Mucosa of gallbladder (tissue), 1 donor: ENCODE measurements around the gene GNG12. TPM values are rescaled to one million over a fixed set of nuclear protein-coding genes. Genes with fewer than 3 reads are reported as not detected.

Experiments
- DNase-seq: peaks from one replicate; pipeline ENCODE4 v3.0.0-alpha.2; 2020; ENCODE audit warnings: low spot score
- total RNA-seq: library from RNA; stranded (reverse); gene quantifications from one replicate; pipeline ENCODE4 v1.2.1, GENCODE V29; 2021
- donor health status: DM: no; HTN: no; CAD: no.

Gene GNG12
- total RNA-seq, 1 donor from 2014 or later, result 89.9 TPM

DNA sequence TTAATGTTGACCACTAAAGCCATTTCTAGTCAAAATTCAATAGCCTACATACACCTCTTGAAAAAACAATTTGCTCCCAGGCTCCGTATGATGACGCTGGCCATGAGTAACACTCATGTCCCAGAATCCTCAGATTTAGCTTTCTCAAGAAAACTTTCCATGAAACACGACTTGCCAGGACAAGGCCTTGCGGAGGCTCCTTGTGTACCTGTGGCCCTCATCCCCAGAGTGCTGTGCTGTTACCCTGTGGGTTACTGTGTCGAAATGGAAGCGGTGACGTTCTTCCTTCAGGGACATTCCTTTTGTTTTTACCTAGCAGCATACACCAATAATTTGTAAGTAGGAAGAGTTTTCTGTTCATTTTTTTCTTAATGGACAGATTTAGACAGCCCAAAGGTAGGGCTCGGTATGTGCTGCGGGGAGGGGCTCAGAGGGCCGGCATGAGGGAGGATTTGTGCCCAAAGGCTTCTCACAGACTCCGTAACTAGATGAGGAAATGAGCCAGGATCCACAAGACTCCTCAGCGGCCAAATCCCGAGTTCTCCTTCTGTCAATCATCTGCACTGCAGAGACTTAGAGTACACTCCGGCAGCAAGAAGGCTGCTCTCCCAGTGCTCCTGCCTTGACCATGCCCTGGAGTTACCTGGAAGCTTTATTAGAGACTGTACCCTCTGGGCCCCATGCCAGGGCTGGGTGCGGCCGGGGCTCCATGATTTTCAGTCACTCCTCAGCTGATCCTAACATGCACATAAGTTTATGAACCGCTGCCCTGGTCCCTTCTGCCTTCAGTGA is 17.8 kb downstream of the GNG12 start:
- peak; percentile 52 for DNase-seq

DNA sequence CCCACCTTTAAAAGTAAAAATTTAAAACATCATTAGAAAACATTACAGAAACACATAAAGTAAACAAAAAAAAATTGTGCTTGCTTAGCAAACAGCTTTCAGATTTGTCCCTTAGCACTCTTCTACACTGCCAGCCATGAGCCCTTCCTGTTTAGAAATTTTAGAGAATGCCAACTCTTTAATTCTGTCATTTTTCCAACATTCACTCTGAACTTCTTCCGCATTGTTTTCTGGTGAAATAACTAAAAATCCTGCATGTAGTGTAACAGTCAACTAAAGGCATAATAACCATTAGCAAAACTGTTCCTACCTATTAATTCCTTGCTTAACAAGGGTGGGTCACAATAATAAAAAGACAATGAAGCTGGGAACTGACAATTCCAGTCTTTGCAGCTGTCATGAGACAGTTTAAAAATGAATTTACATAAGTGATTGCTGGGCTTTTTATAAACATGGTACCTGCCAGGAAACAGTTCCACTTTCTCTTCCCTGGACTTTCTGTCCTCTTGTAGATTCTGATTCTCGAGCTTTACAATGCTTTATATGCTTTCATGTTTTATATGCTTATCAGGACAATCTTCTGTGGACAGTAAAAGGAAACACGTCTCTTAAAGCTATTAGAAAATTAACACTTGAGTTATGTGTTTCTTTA is 19.0 kb downstream of the GNG12 start:
- DNase-seq, result no peak

DNA sequence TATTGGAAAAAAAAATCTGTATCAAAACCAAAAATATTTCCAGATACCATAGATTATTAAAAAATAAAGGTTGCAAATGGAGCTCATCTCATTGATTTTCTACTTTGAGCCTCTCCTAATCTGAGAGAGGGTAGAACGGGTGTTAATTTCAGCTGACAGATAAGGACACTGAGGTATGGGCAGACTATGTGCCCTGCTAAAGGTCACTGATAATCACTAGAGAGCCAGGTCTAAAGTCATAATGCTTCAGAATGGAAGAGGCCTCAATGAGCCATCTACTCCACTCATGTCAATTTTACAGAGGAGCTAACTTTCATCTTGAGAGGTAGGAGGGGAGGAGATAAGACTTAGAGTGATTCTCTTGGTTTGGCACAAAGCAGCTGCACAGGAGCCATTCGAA is 21.0 kb downstream of the GNG12 start:
- no peak for DNase-seq

DNA sequence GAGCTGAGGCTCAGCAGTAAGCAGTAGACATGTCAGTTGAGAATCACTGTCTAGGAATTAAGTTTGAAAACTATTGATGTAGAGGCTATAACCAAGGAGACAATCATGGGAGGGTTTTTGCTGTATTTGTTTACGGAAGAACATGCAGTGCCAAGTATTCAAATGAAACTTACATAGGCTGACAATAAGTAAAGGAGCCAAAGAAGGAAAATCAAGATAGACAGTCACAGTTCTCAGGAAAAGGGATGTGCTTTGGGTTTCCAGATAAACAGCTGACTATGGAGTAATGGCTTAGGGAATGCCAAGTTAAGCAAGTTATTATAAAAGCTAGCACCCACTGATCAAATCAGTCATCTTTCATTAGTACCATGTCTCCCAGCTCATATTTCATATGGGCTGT is 21.5 kb downstream of the GNG12 start:
- DNase-seq, result no peak

DNA sequence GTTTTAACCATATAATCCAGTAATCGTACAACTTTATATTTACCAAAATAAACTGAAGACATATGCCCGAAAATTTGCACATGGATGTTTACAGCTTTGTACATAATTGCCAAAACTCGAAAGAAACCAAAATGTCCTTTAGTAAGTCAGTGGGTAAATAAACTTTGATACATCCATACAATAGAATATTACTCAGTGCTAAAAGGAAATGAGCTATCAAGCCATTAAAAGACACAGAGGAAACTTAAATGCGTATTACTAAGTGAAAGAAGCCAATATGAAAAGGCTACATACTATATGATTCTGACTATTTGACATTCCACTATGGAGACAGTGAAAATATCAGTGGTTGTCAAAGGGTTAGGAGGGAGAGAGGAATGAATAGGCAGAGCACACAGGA is 23.4 kb downstream of the GNG12 start:
- DNase-seq, result no peak

DNA sequence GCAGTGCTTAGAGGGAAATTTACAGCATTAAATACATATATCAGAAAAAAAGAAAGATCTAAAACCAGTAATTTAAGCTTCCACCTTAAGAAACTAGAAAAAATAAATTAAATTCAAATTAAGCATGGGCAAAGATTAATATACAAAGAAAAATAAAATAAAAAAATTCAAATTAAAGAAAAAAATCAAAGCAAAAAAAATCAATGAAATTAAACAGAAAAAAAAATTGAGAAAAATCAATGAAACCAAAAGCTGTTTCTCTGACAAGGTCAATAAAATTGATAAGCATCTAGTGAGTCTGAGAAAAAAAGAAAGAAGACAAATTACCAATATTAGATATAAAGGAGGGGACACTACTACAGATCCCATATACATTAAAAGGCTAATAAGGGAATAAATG is 26.0 kb downstream of the GNG12 start:
- DNase-seq, result no peak

DNA sequence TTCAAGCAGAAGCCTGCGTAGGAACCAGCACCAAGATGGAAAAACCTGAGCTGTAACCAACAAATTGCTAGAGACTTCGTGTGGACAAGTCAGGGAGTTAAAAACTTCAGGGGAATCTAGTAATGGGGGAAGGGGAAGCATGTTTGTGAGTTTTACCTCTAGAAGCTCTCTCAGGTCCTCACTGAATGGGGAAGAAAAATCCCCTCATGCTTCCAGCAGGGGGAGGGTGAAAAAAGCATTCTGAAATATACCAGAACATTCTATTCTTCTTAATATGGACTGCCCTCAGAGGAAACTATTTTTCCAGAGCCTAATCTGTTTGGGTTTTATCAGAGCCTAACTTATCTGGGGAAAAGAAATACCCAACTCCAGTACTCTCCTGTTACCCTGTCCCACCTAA is 28.6 kb downstream of the GNG12 start:
- DNase-seq, result no peak

DNA sequence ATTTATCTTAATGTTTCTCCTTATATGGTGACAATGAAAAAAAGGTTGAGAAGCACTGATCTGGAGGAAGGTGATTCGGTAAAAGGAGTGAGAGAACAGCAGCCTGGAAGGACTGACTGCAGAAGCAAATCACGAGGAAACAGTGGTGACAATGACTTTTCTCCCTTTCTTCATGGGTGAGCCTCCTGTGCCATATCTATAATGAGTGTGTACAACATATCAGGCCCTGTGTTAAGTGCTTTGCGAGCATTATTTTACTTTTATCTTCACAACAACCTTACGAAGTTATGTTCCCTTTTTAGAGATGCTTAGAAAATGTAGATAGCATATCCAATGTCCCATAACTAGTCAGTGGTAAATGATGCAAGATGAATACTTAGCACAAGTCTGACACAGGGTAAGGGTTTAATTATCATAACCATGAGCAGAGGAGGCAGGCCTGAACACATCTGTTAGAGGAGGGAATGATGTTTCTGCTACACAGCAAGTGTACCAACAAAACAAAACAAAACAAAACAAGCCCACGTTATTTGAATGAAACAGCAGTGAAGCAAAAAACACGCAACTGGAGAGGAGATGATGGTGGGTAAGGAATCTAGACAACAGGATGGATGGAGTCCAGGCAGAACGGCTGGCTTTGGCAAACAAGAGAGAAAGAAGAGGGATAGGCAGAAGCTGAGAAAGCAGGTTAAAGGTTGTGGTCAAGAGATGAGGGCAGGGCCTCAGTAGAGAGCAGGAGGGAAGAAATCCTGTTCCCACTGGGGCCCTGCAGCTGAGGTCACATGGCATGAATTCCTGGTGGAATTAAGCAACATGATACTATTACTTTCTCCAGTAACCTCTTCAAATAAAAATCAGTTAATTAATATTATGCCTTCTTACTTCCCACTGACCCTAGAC is 29.6 kb downstream of the GNG12 start:
- no peak for DNase-seq

DNA sequence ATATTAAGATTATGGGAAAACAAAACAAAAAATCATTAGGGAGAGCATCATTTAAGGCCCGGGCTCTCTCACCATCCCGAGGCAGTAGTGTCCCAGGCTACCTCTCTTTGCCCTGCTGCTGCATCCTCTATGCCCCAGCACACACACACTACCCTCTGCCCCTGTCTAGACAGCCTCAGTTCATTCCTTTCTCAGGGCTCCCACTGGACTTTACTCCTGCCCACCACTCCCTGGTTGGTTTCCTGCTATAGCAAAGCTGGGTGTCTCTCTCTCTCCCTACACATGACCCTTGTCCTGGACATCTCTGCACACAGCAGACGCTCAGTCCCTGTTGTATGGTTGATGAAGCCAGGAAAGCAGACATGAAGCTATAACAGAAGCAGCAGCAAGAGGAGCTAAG is 30.7 kb downstream of the GNG12 start:
- DNase-seq, result no peak

DNA sequence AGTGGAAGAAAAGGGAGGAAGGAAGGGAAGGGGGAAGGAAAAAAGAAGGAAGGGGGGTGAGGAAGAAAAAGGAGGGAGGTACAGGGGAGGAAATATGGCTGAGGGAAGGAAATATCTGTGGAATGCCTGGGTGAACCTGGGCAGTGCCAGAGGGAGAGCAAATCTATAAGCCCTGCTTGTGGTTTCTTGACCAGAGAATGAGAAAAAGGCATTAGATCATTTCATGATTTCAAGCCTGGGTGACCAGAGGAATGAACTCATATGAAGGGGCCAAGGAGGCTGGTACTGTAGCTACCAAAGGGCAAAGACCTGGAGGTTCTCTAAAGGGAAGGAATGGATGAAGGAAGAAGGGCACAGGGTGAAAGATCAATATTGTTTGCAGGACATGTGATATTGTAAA is 31.4 kb downstream of the GNG12 start:
- no peak for DNase-seq

DNA sequence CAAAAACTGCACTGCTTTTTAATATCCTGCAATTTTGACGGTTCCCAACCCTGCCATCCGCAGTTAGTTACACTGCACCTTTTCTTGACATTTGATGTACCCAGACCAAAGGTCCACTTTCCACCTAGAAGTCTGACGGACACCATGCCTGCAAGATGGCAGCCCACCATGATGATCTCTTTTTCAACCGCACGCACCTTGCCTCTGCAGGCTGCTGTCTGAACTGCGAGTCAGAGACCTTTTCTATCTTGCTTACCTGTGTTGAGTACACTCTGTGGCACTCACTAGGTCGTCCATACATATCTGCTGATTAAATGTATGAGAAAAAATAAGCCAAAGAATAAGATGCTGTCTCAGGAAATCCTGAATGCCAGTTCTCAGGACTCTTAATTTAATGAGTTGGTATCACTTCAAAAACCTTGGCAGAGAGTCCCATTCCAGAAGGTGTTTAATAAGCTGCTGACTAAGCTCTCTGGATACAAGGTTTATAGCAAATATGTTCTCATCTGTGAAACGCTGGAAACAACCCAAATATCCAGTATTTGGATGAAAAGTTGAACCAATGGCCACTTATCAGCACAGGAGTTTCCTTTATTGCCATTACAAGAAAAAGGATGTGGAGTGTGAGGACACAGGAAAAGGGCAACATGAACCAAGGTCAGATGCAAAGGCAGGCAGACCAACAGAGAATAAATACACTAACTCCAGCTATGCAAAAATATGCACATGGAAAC is 37.9 kb downstream of the GNG12 start:
- DNase-seq, result no peak

DNA sequence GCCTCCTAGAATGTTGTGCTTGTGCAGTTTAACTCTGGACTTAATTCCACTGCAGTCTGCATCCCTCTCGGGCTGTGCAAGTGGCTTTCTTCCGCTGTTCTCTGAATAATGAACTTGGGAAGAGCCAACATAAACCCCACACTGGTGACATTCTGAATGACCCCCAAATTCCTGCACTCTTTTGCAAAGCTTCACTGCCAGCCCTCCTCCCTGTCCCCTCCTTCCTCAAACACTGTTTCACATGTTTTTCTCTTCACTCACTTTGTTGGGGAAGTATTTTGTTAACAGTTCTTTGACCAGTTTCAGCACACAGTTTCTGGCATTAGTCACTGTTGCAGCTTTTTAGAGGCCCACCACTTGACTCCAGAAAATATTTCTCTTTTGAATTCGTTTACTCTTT is 39.7 kb downstream of the GNG12 start:
- no peak for DNase-seq

DNA sequence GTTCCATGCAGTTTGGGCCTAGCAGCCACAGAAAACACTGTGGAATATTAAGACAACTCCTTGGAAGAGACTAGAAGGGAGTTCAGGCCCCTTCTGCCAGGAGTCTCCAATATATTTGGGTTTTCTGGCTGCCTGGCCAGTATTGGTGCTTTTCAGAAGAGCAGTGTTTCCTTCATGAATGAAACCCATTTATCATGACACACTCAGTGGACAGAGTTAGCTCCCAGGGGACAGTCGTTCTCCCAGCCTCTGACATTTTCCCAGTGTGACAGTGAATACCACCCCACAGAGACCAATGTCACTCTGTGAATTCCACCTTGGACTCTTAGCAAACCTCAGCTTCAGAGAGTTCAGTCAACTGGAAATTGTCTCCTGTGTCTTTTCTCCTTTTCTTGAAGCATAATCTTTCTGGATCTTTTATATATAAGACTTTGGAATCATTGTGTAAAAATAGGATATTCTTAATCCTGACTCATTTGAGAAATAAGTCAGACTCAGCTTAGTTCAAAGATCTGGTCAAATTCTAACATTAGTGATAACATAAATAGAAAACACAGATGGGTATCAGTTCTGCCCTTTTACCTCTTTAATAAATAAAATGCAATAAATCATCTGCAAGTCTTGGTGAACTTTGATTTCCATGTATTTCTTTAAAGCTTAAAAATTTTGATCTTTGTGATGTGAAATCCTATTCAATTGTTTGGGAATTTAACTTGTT is 40.4 kb downstream of the GNG12 start:
- no peak for DNase-seq

DNA sequence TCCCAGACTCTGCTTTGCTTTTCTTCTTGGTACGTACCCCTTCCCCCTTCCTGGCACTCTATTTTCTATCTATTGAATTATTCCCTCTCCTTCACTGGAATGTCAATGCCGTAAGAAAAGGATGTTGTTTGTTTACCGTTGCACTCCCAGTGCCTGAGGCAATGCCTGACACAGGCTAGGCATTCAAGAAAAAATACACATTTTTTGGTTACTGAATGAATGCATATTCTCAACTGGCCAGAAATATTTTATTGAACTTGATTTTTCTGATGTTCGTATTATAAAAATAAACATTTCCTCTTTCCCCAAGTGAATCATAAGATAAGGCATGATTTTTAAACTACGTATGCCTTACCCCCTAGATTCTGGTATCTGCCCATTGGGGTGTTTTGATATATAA is 41.2 kb downstream of the GNG12 start:
- DNase-seq, result no peak

DNA sequence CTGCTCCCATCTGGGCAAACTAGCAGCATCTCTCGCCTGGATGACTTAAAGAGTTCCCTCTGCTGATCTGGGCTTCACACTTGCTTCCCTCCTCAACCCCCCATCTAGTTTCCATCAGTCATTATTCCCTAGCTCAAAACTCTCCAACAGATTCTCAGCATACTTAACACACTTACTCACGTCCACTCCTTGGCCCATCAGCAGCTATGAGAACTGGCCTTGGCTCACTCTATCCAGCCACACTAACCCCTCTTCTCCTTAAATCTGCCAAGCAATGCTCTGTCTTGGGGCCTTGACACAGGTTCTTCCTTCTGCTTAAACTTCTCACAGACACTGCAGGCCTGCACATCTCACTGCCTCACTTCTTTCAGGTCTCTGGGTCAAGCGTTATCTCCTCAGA is 41.6 kb downstream of the GNG12 start:
- DNase-seq, result no peak

DNA sequence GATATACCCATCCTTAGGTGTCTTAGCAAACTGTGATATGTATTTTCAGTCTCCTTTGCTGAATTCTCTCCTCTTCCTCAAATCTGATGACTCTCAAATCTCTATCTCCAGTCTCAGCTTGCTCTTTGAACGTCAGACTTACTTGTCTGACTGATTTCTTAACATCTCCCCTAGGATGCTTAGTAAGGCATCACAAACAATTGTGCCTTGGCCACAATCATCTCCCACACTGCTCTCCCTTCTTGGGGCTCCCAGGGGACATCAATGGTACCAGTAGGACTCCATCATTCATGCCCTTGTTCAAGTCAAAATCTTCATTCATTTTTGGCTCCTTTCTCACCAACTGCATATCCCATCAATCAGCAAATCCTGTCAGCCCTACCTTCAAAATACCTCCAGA is 42.0 kb downstream of the GNG12 start:
- no peak for DNase-seq

DNA sequence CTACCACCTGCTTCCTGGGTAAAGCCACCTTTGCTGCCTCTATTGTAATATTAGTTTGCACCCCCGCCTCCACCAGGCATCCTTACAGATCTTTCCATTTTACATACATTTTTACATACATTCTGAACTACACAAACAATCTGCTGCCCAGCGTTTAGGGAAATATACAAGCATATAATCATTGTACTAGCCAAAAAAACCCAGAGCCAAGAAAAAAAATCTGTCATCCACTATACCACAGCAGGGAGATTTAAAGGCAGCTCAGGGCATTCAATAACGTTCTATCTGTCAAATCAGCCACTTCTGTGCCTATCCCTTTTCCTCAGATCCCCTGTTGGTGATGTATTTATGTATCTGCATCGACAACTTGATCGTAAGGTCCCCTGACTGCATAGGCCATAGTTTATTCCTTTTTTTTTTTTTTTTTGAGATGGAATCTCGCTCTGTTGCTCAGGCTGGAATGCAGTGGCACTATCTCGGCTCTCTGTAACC is 43.0 kb downstream of the GNG12 start:
- no peak for DNase-seq

DNA sequence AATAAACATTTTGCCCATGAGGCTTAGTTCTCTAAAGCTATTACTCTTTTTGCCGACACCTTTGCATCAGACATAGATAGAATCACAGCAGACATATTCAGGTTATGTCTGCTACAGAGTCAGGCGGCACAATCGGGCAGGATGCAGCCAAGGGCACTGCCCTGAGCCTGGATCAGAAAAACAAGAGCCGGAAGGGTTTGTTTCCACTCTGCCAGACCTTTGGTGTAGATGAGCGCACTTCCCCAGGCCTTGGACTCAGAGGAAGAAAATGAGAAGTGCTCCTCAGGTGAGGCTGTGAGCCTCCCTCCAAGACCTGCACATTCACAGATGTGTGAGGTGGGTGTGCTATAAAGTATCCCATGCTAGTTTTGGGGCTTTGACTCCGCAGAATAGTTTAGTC is 43.7 kb downstream of the GNG12 start:
- DNase-seq, result no peak

DNA sequence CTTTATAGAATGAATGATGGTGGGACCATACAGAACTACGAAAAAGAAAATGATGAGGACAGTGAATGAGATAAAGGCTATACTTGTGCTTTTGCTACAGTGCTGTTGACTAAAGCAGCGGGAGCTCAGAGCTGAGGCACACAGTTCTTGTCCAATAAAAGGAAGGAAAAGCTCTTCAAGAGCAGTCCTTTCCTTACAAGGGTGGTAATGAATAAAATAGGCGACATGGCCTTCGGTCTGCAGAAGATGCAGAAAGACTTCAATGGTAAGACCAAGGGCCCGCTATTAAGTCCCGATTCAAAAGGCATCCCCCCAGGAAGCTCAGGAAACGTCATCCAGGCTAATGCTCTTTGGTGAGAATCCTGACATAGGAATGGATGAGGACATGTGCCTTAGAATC is 44.4 kb downstream of the GNG12 start:
- no peak for DNase-seq

DNA sequence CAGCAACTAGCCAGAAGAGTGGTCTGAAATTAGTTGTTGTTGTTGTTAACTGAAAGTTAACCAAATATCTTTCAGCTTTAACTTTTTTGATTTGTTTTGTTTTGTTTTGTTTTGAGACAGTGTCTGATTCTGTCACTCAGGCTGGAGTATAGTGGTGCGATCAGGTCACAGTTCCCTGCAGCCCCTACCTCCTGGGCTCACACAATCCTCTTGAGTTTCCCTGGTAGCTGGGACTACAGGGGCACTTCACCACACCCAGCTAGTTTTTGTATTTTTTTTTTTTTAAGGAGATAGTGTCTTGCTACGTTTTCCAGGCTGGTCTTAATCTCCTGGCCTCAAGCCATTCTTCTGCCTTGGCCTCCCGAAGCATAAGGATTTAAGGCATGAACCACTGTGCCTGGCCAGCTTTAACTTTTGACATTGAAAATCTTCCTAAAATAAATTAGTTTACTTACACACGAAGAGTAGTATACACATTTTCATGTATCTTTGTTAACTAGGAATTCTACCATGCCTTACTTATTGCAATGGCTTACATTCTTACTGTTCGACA is 45.0 kb downstream of the GNG12 start:
- DNase-seq, result no peak

DNA sequence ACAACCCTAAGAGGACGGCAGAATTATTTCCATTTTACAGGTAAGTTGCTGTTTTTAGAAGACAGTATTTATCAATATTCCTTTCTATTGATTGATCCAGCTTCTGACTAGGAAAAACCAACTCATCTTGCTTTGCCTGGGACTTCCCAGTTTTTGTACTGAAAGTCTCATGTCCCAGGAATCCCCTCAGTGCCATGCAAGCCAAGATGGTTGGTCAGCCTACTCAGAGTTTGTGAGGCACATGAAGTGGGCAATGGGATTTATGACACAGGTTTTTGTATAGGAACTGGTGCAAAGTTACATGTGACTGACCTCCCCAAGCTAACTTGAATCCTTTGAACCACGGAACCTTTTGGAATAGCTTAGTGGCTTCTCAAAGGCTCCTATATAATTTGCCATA is 45.5 kb downstream of the GNG12 start:
- no peak for DNase-seq
